ENCODE measurements around the gene SVEP1.
"Not testable (repeated sequence)": the region's sequence is repeated elsewhere in the genome, so short reads cannot be mapped to it uniquely, and the experiment has no call there.

The SVEP1 gene

GRCh38 chr9:110358992-110359391 is 220.5 kb downstream of the SVEP1 start:
- DNase-seq (ENCODE audit: low read depth): not testable (repeated sequence)

GRCh38 chr9:110357505-110357904 is 222.0 kb downstream of the SVEP1 start:
- no peak for DNase-seq (ENCODE audit: low read depth)

GRCh38 chr9:110356639-110357395 is 222.7 kb downstream of the SVEP1 start:
- DNase-seq (ENCODE audit: low read depth): no peak

GRCh38 chr9:110355911-110356310 is 223.6 kb downstream of the SVEP1 start:
- no peak for DNase-seq (ENCODE audit: low read depth)

- DNase-seq (ENCODE audit: low read depth): no peak
Measured at GRCh38 chr9:110351009-110351467, 228.5 kb downstream of the SVEP1 start.

GRCh38 chr9:110346325-110346724 is 233.2 kb downstream of the SVEP1 start:
- DNase-seq (ENCODE audit: low read depth): no peak

GRCh38 chr9:110344821-110345220 is 234.7 kb downstream of the SVEP1 start:
- DNase-seq (ENCODE audit: low read depth): no peak

- no peak for DNase-seq (ENCODE audit: low read depth)
Measured at GRCh38 chr9:110343551-110343950, 236.0 kb downstream of the SVEP1 start.

- no peak for DNase-seq (ENCODE audit: low read depth)
Measured at GRCh38 chr9:110340306-110340705, 239.2 kb downstream of the SVEP1 start.

- no peak for DNase-seq (ENCODE audit: low read depth)
Measured at GRCh38 chr9:110338143-110338542, 241.4 kb downstream of the SVEP1 start.

GRCh38 chr9:110337727-110338126 is 241.8 kb downstream of the SVEP1 start, which contains the start of gene TXNDC8:
Gene TXNDC8, minus strand, starts transcription at chr9:110337863.
- no peak for DNase-seq (ENCODE audit: low read depth)

- no peak for DNase-seq (ENCODE audit: low read depth)
Measured at GRCh38 chr9:110336363-110336762, 243.2 kb downstream of the SVEP1 start.

- no peak for DNase-seq (ENCODE audit: low read depth)
Measured at GRCh38 chr9:110334871-110335270, 244.7 kb downstream of the SVEP1 start.

GRCh38 chr9:110334183-110334582 is 245.4 kb downstream of the SVEP1 start:
- no peak for DNase-seq (ENCODE audit: low read depth)

- no peak for DNase-seq (ENCODE audit: low read depth)
Measured at GRCh38 chr9:110332766-110333165, 246.8 kb downstream of the SVEP1 start.

- DNase-seq (ENCODE audit: low read depth): no peak
Measured at GRCh38 chr9:110330484-110331105, 248.9 kb downstream of the SVEP1 start.

GRCh38 chr9:110329639-110330230 is 249.8 kb downstream of the SVEP1 start:
- DNase-seq (ENCODE audit: low read depth): no peak

GRCh38 chr9:110328763-110329162 is 250.8 kb downstream of the SVEP1 start:
- no peak for DNase-seq (ENCODE audit: low read depth)

GRCh38 chr9:110327716-110328115 is 251.8 kb downstream of the SVEP1 start:
- no peak for DNase-seq (ENCODE audit: low read depth)

GRCh38 chr9:110323818-110324217 is 255.7 kb downstream of the SVEP1 start:
- no peak for DNase-seq (ENCODE audit: low read depth)

GRCh38 chr9:110320651-110321445 is 258.7 kb downstream of the SVEP1 start:
- no peak for DNase-seq (ENCODE audit: low read depth)

GRCh38 chr9:110319781-110320492 is 259.6 kb downstream of the SVEP1 start:
- no peak for DNase-seq (ENCODE audit: low read depth)
